Nephron (organoid): Measurements from ENCODE around the gene RNASE12.
"Not testable (repeated sequence)": the region's sequence is repeated elsewhere in the genome, so short reads cannot be mapped to it uniquely, and the experiment has no call there.

Experiments used
- H3K27ac Mint-ChIP-seq, 3 experiments: 2 replicates each; pipeline ENCODE4 v1.8.0; 2020; ENCODE audit warnings: mixed read lengths in 3 of 3, mild to moderate bottlenecking in 2 of 3, moderate library complexity in 1 of 3
- H3K27me3 Mint-ChIP-seq: 2 replicates; pipeline ENCODE4 v1.8.0; 2021; ENCODE audit warnings: low read depth, mild to moderate bottlenecking, moderate library complexity, mixed read lengths
- H3K36me3 Mint-ChIP-seq: 2 replicates; pipeline ENCODE4 v1.8.0; 2020; ENCODE audit warnings: low read depth, mixed read lengths
- H3K4me1 Mint-ChIP-seq: 2 replicates; pipeline ENCODE4 v1.8.0; 2020; ENCODE audit warnings: mixed read lengths
- H3K4me3 Mint-ChIP-seq, 3 experiments: 2 replicates each; pipeline ENCODE4 v1.8.0; 2020; ENCODE audit warnings: mild to moderate bottlenecking in 3 of 3, mixed read lengths in 3 of 3, moderate library complexity in 2 of 3
- H3K9me3 Mint-ChIP-seq: 2 replicates; pipeline ENCODE4 v1.8.0; 2020; ENCODE audit warnings: mixed read lengths
- TF ChIP-seq, protein P1 (sequence below), 3 experiments: fragments of 200-600 bp; sonication (generic); IDR thresholded peaks; one replicate each; pipeline ENCODE4 v1.5.0; 2021; ENCODE audit warnings: antibody characterized with exemption in 3 of 3; ENCODE audit not compliant: unreplicated experiment in 3 of 3

The RNASE12 gene

DNA sequence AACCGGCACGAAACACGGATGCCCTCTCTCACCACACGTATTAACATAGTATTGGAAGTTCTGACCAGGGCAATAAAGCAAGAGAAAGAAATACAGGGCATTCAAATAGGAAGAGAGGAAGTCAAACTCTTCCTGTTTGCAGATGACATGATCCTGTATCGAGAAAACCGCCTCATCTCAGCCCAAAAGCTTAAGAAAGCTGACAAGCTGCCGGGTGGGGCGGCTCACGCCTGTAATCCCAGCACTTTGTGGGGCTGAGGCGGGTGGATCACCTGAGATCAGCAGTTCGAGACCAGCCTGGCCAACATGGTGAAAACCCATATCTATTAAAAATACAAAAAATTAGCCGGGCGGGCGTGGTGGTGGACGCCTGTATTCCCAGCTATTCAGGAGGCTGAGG is 32.6 kb upstream of the RNASE12 start:
- TF ChIP-seq, protein P1, sequence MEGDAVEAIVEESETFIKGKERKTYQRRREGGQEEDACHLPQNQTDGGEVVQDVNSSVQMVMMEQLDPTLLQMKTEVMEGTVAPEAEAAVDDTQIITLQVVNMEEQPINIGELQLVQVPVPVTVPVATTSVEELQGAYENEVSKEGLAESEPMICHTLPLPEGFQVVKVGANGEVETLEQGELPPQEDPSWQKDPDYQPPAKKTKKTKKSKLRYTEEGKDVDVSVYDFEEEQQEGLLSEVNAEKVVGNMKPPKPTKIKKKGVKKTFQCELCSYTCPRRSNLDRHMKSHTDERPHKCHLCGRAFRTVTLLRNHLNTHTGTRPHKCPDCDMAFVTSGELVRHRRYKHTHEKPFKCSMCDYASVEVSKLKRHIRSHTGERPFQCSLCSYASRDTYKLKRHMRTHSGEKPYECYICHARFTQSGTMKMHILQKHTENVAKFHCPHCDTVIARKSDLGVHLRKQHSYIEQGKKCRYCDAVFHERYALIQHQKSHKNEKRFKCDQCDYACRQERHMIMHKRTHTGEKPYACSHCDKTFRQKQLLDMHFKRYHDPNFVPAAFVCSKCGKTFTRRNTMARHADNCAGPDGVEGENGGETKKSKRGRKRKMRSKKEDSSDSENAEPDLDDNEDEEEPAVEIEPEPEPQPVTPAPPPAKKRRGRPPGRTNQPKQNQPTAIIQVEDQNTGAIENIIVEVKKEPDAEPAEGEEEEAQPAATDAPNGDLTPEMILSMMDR (IDR thresholded peaks at IDR 0.05; ENCODE audit: unreplicated experiment in 3 of 3): no peak
- Mint-ChIP-seq H3K27me3 (peaks cover 78% of the 10 kb centered on the region), H3K27ac (no peak overlapping the region), H3K4me3 (peak overlapping the region; percentile 74 to 86 (median 76)), H3K36me3 (no peaks in the 10 kb centered on the region), H3K4me1 (peaks cover 37% of the 10 kb centered on the region), H3K9me3 (peaks cover 2% of the 10 kb centered on the region)

DNA sequence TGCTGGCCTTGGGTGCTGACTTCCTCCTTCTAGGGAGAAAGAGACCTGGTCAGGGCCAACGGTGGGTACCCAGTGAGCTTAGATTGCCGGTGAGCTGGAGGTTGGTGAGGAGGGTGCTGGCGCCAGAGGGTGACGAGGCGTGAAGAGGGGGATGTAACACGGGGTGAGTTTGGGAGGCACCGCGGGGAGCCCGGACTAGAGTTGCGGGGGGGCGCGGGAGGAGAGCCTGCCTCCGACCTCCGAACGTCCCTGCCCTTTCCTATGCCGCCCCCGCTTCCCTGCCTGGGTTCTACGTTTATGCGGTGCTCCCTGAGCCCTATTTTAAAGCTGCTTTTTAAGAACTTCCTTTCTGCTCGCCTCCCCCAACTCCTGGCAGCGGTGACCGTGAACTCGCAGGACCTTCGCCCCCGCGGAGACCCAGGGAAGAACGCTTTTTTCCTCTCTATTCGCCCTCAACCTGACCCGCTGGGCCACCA is 31.7 kb upstream of the RNASE12 start:
- TF ChIP-seq, protein P1 (IDR thresholded peaks at IDR 0.05; ENCODE audit: unreplicated experiment in 3 of 3): no peak
- Mint-ChIP-seq H3K27me3 (peaks cover 73% of the 10 kb centered on the region), H3K36me3 (no peaks in the 10 kb centered on the region), H3K27ac (no peak overlapping the region), H3K4me3 (peak overlapping the region; percentile 6 to 56 (median 26)), H3K9me3 (peaks cover 2% of the 10 kb centered on the region), H3K4me1 (peaks cover 29% of the 10 kb centered on the region)

DNA sequence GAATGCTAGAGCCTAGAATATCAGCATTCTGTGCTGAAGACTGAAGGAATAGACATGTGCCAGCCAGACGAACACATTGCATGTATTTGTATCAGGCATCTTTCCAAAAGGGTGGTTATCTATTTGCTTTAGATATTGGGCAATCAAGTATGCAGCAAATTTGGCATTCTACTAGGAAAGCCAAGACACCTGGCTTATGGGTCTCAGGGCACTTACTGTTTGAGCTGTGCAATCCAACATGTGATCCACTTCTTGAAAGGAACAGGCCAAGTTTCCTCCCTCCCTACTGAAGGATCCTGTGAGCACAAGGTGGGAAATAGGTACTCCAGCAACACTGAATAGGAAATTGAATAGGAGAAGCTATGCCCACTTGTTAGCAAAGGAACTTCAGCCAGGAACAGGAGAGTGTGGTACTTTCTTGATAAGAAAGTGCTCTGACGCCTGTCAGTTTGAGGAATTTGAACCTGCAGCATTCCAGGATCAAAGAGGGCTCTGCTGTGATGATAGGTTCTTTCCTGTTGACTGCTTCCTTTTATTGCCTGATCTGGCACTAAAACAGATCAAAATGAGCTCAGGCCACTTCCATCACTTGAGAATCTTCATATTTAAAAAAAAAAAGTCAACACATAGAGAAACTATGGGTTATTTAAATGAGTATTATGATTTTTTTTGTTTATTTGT is 29.8 kb upstream of the RNASE12 start:
- TF ChIP-seq, protein P1 (IDR thresholded peaks at IDR 0.05; ENCODE audit: unreplicated experiment in 3 of 3): no peak
- H3K9me3 Mint-ChIP-seq: peaks cover 2% of the 10 kb centered on the region
- peaks cover 24% of the 10 kb centered on the region for H3K4me1 Mint-ChIP-seq
- no peak overlapping the region for H3K27ac Mint-ChIP-seq
- no peaks in the 10 kb centered on the region for H3K36me3 Mint-ChIP-seq
- H3K4me3 Mint-ChIP-seq: no peak overlapping the region
- peaks cover 54% of the 10 kb centered on the region for H3K27me3 Mint-ChIP-seq

DNA sequence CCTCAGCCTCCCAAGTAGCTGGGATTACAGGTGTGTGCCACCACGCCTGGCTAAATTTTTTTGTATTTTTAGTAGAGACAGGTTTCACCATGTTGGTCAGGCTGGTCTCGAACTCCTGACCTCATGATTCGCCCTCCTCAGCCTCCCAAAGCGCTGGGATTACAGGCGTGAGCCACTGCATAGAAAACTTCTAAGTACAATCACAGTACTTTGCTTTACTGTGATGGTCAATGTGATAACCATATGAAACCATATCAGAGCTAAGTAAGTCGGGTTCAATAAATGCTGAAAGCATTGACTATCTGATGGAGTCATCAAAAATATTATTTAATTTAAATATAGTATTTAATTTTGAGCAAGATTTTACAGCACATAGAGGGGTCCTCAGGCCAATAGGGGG is 28.5 kb upstream of the RNASE12 start:
- H3K9me3 Mint-ChIP-seq, H3K4me3 Mint-ChIP-seq, H3K36me3 Mint-ChIP-seq, H3K27ac Mint-ChIP-seq: not testable (repeated sequence)
- Mint-ChIP-seq H3K4me1 (peaks cover 13% of the 10 kb centered on the region), H3K27me3 (peaks cover 41% of the 10 kb centered on the region)

DNA sequence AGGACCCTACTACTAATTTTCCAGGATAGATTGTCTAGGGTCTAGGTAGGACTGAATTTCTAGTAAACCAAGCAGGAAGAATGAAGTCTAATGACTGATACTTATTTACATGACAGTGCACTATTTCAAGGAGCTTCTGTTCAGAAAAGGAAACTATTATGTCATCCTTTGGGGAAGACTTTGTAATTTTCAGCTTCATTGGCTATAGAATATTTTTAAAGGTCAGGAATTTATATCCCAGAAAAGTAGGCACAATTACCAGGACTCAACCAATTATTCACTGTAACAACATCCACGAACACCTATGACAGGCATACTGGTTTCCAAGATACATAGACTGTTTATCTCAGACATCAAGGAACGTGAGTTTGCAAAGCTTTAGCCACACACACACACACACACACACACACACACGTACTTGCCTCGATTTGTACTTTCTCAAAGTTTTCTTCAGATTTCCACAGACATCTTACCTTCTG is 27.1 kb upstream of the RNASE12 start:
- Mint-ChIP-seq H3K27ac (no peak overlapping the region), H3K27me3 (peaks cover 27% of the 10 kb centered on the region), H3K4me3 (no peak overlapping the region), H3K36me3 (no peaks in the 10 kb centered on the region), H3K9me3 (no peaks in the 10 kb centered on the region), H3K4me1 (peaks cover 4% of the 10 kb centered on the region)
- TF ChIP-seq, protein P1 (IDR thresholded peaks at IDR 0.05; ENCODE audit: unreplicated experiment in 3 of 3): no peak

DNA sequence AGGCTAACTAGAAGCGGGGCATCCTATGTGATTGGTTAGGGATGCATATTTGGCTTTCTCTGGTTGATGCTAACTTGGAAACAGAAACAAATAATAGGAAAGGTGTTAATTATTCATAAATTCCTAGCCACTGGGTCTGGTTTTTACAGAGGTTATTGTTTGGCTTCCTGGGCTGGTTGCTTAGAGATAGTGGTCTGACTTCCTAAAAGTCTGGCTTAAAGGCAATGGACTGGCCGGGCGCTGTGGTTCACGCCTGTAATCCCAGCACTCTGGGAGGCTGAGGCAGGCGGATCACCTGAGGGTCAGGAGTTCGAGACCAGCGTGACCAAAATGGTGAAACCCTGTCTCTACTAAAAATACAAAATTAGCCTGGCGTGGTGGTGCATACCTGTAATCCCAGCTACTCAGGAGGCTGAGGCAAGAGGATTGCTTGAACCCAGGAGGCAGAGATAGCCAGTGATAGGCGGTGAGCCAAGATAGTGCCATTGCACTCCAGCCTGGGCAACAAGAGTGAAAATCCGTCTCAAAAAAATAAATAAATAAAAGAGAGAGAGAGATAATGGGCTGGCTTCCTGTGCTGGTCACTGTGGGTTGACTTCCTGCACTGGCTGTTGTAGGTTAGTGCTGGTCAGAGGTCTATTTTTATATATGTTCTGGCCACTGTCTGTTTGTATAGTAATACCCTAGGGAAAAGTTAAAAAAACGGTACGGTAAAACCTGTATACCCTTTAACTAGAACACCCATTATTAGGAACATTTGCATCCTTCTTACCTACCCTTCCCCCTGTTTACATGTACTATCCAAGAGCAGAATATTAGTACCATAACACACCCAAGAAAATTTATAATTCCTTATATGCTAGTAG is 26.2 kb upstream of the RNASE12 start:
- H3K4me1 Mint-ChIP-seq: peaks cover 4% of the 10 kb centered on the region
- H3K4me3 Mint-ChIP-seq: peak overlapping the region in 1 of 3 experiments; percentile 9
- H3K27ac Mint-ChIP-seq: no peak overlapping the region
- TF ChIP-seq, protein P1 (IDR thresholded peaks at IDR 0.05; ENCODE audit: unreplicated experiment in 3 of 3): no peak
- H3K36me3 Mint-ChIP-seq: no peaks in the 10 kb centered on the region
- H3K9me3 Mint-ChIP-seq: no peaks in the 10 kb centered on the region
- H3K27me3 Mint-ChIP-seq: peaks cover 18% of the 10 kb centered on the region
